SK-N-MC (cell line): ENCODE data around the gene TK1.

ENCODE experiments used
- DNase-seq: peaks from one replicate; pipeline ENCODE4 v3.0.0-alpha.2; 2011; ENCODE audit warnings: low read depth, low spot score
- H3K27ac ChIP-seq: fragments of 200-600 bp; sonication (generic); 2 replicates; pipeline ENCODE4 v1.5.1; 2016; ENCODE audit warnings: mixed run types
- H3K36me3 ChIP-seq: fragments of 200-600 bp; sonication (generic); 2 replicates; pipeline ENCODE4 v1.6.1; 2017; ENCODE audit warnings: antibody characterized with exemption, low read length, mixed read lengths; ENCODE audit not compliant: insufficient read depth
- H3K4me3 ChIP-seq: fragments of 200-600 bp; sonication (generic); 2 replicates; pipeline ENCODE4 v1.5.1; 2016
- H3K9ac ChIP-seq: fragments of 200-600 bp; sonication (generic); 2 replicates; pipeline ENCODE4 v1.8.0; 2017; ENCODE audit warnings: mixed run types, mixed read lengths; ENCODE audit not compliant: insufficient read length
- H3K9me3 ChIP-seq: fragments of 200-600 bp; sonication (generic); 2 replicates; pipeline ENCODE4 v1.6.1; 2017; ENCODE audit warnings: low read depth, mild to moderate bottlenecking, antibody characterized with exemption, low read length, moderate library complexity, mixed read lengths
- EZH2 ChIP-seq: fragments of 200-600 bp; sonication (generic); IDR thresholded peaks from one replicate; pipeline ENCODE4 v1.6.1; 2017; ENCODE audit warnings: antibody characterized with exemption
- FOXP2 ChIP-seq: optimal IDR thresholded peaks from 2 replicates; pipeline ENCODE3; 2011; ENCODE audit warnings: mild to moderate bottlenecking, moderate library complexity; ENCODE audit not compliant: insufficient read depth; ENCODE audit errors: extremely low read length, control extremely low read depth
- POLR2AphosphoS5 ChIP-seq: IDR thresholded peaks from 2 replicates; pipeline ENCODE4 v1.6.1; 2012; ENCODE audit warnings: mild to moderate bottlenecking, low read depth, low read length, borderline replicate concordance

The TK1 gene

DNA sequence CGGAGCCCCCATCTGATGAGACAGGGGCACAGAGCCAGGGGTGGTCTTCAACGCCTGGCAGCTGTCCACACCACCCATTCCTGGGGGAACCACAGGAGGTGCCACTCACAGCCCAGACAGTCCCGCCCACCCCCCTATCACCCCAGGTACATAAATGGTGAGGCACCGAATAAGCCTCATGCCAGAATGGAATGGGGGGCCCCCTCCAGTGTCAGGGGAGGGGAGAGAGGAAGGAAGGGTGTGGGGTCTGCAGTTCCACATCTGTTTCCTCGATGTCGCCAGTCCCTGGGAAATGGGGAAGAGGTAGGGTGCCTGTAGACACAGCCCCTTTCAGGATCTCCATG is 60.0 kb downstream of the TK1 start:
- no peak overlapping the region for H3K27ac ChIP-seq
- H3K4me3 ChIP-seq: no peak overlapping the region; the same call in 1 of the 2 replicates
- H3K36me3 ChIP-seq: peaks cover 3% of the 10 kb centered on the region; the same call in 1 of the 2 replicates
- no peak for DNase-seq
- H3K9me3 ChIP-seq: no peaks in the 10 kb centered on the region
- H3K9ac ChIP-seq: no peak overlapping the region
- TF ChIP-seq FOXP2: no peak

DNA sequence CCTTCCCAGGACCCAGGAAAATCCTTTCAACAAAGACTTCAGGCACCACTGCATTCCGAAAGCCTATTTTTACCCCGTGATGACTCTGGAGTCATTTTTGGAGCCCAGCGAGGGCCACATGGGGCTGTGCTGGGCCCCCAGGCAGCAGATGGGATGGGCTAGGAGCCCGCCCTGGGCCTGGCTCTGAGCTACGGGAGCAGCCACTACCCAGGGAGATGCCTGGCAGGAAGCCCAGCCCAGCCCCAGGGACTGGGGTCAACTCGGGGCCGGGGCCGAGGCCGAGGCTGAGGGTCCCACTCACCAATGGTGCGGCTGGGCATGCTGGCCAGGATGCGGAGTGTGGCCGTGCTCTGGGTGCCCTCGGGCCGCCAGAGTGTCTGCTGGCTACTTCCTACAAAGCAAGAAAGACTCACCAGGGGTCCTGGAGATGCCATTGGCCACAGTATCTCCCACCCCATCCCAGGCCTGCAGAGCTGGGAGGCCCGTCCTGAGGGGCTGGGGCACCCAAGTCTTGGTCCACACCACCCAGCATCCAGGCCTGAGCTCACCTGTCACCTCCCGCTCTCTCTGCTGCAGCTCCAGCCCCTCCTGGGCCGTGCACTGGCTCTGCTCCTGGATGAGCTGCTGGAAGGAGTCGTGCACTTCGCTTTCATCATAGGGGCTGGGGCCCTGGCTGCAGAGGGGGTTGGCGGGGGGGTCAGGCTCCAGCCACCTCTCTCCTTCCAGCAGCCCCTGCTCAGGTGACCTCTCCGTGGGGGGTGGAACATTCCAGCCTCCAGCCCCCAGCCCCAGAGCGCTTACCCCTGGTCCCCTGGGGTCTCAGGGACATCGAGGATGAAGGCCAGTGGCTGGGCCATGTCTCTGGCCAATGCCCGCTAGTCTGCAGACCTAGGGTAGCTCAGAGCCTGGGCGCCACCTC is 60.6 kb downstream of the TK1 start:
- Histone ChIP-seq H3K27ac (0 out of 2 replicates have a peak overlapping the region, but pooled peaks have one; percentile 25), H3K36me3 (peaks cover 3% of the 10 kb centered on the region; the same call in 1 of the 2 replicates), H3K9ac (no peak overlapping the region), H3K9me3 (no peaks in the 10 kb centered on the region), H3K4me3 (no peak overlapping the region)
- DNase-seq: no peak
- no peak for TF ChIP-seq EZH2
- no peak for TF ChIP-seq POLR2AphosphoS5
- no peak for TF ChIP-seq FOXP2

DNA sequence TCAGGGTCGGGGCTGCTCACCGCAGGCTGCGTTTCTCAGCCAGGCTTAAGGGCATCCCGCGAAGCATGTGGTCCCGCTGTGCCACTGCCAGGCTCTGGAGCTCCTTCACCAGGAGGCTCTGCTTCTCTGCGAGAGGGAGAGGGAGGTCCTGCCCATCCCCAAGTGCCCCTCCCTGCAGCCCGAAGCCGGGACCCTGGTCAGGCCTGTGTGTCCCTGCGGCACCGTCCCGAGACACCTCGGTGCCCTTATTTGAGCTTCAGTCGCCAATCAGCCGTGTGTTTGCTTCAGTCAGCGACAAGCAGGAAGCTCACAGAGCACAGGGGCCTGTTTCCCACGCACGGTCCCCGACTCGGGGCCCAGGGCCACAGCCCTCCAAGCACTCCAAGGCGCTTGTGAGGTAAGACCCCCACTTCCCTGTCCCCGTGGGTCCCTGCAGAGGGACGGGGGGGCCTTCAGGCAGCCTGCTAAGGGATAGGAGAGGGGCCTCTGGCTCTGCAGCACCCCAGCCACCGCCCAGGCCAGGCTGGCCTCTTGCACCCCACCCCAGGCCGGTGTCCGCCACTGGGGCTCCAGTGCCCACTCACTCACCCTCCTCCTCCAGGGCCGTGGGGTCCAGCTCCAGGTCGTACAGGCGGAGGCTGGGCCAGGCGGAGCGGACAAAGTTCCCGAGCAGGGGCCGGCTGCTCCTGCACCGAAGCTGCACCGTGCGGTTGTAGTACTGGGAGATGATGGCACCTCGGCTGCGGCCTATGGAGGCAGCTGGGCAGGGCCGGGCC is 61.5 kb downstream of the TK1 start:
- DNase-seq: no peak
- no peak overlapping the region for H3K9ac ChIP-seq
- no peaks in the 10 kb centered on the region for H3K9me3 ChIP-seq
- TF ChIP-seq POLR2AphosphoS5: no peak
- no peak for TF ChIP-seq EZH2
- TF ChIP-seq FOXP2: no peak
- no peak overlapping the region for H3K4me3 ChIP-seq
- 0 out of 2 replicates have a peak overlapping the region, but pooled peaks have one; percentile 25 for H3K27ac ChIP-seq
- peaks cover 3% of the 10 kb centered on the region; the same call in 1 of the 2 replicates for H3K36me3 ChIP-seq

DNA sequence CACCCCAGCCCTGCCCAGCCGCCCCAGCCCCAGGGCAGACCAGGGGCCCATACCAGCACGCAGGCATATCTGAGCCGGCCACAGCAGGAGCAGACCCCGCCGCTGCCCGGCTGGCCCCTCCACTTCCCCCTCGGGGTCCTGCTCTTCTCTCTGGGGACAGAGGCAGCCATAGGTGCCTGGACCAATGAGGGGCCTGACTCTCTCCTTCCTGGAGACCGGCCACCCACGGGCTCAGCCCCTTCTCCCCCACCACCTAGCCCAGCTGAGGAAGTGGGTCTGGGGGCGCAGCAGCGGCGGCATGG is 62.1 kb downstream of the TK1 start:
- TF ChIP-seq POLR2AphosphoS5: no peak
- no peak for TF ChIP-seq EZH2
- TF ChIP-seq FOXP2: no peak
- Histone ChIP-seq H3K4me3 (no peak overlapping the region), H3K9ac (no peak overlapping the region), H3K36me3 (peaks cover 3% of the 10 kb centered on the region; the same call in 1 of the 2 replicates), H3K27ac (no peak overlapping the region), H3K9me3 (no peaks in the 10 kb centered on the region)
- no peak for DNase-seq
